Breast epithelium (tissue), 4 donors: ENCODE measurements around the gene CCSAP. TPM values are rescaled to one million over a fixed set of nuclear protein-coding genes. Genes with fewer than 3 reads are reported as not detected.
"Not testable (repeated sequence)": the region's sequence is repeated elsewhere in the genome, so short reads cannot be mapped to it uniquely, and the experiment has no call there.

Experiments
- DNase-seq, 2 donors: peaks; one replicate each; pipeline ENCODE4 v3.0.0-alpha.2; 2019; ENCODE audit warnings: low spot score in 2 of 2
- H3K27ac ChIP-seq, 2 donors: fragments of 200-600 bp; sonication (generic) in 1 of 2; one replicate each; pipeline ENCODE4 v1.5.1; 2016 to 2019; ENCODE audit warnings: mild to moderate bottlenecking in 1 of 2
- H3K27me3 ChIP-seq, 2 donors: fragments of 200-600 bp; sonication (generic) in 1 of 2; one replicate each; pipeline versions ENCODE4 v1.5.1 to v1.6.0; 2017 to 2019; ENCODE audit warnings: control low read depth in 1 of 2, mild to moderate bottlenecking in 1 of 2
- H3K36me3 ChIP-seq: fragments of 200-600 bp; one replicate; pipeline ENCODE4 v1.5.1; 2019
- H3K4me1 ChIP-seq, 2 donors: fragments of 200-600 bp; sonication (generic); one replicate each; pipeline ENCODE4 v1.5.1; 2016 to 2019; ENCODE audit warnings: control low read depth in 1 of 2
- H3K4me3 ChIP-seq, 3 donors: fragments of 200-600 bp; sonication (generic); 1 replicate in 2 of 3; 2 replicates in 1 of 3; pipeline ENCODE4 v1.5.1; 2016 to 2019; ENCODE audit warnings: mild to moderate bottlenecking in 3 of 3, moderate library complexity in 2 of 3
- H3K9me3 ChIP-seq, 2 donors: fragments of 200-600 bp; sonication (generic) in 1 of 2; one replicate each; pipeline ENCODE4 v1.5.1; 2016 to 2019; ENCODE audit warnings: control low read depth in 1 of 2
- POLR2A ChIP-seq: fragments of 450-650 bp; IDR thresholded peaks from one replicate; pipeline ENCODE4 v1.6.1; 2016; ENCODE audit warnings: antibody characterized with exemption, mild to moderate bottlenecking, moderate library complexity
- POLR2AphosphoS5 ChIP-seq, 3 donors: sonication (generic); formaldehyde crosslinking; IDR thresholded peaks; one replicate each; pipeline ENCODE4 v1.6.1; 2017; ENCODE audit warnings: antibody characterized with exemption in 3 of 3
- intact Hi-C: fragments of 100-400 bp; cut with DNase I; formaldehyde crosslinking; loops from one replicate; pipeline ENCODE4 v1.15.1; 2023; ENCODE audit warnings: low total_unique reads
- total RNA-seq, 3 donors: library from RNA; depleted of rRNA; stranded (reverse); fragments of >200 nt; gene quantifications; one replicate each; pipeline ENCODE4 v1.1.0, GENCODE V29; 2016
- TF ChIP-seq, protein P1 (sequence below), 3 donors: fragments of 450-650 bp; IDR thresholded peaks; one replicate each; pipeline ENCODE4 v1.5.1; 2016 to 2017; ENCODE audit warnings: antibody characterized with exemption in 3 of 3, mild to moderate bottlenecking in 3 of 3, moderate library complexity in 3 of 3

The CCSAP gene
- total RNA-seq, 3 donors from 2014 or later, result 6.9 to 13.5 (median 7.8) TPM

DNA sequence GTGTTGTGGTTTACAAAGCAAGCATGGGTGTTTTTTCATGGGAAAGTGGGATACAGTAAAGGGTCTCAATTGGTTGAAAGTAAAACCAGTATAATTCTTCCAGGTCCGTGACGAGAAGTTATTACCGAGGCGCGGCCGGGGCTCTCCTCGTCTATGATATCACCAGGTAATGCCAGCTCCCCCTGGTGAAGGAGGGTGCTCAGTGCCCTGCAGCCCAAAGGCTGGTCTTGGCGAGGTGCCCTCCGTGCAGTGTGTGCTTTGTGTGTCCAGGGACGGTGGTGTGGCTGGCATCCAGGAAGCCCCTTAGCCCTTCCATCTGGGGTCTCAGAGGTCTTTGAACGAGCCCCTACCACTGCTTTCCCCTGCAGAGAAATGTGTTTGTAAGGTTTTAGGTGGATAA is 47.1 kb downstream of the CCSAP start:
- no peaks in the 10 kb centered on the region for H3K9me3 ChIP-seq
- H3K4me3 ChIP-seq, result no peak overlapping the region
- TF ChIP-seq POLR2AphosphoS5 (IDR thresholded peaks at IDR 0.05) (no peak), POLR2A (no peak)
- TF ChIP-seq, protein P1, sequence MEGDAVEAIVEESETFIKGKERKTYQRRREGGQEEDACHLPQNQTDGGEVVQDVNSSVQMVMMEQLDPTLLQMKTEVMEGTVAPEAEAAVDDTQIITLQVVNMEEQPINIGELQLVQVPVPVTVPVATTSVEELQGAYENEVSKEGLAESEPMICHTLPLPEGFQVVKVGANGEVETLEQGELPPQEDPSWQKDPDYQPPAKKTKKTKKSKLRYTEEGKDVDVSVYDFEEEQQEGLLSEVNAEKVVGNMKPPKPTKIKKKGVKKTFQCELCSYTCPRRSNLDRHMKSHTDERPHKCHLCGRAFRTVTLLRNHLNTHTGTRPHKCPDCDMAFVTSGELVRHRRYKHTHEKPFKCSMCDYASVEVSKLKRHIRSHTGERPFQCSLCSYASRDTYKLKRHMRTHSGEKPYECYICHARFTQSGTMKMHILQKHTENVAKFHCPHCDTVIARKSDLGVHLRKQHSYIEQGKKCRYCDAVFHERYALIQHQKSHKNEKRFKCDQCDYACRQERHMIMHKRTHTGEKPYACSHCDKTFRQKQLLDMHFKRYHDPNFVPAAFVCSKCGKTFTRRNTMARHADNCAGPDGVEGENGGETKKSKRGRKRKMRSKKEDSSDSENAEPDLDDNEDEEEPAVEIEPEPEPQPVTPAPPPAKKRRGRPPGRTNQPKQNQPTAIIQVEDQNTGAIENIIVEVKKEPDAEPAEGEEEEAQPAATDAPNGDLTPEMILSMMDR (IDR thresholded peaks at IDR 0.05), result no peak
- H3K27me3 ChIP-seq, result no peaks in the 10 kb centered on the region
- intact Hi-C loops, result no loop called here
- no peak overlapping the region for H3K27ac ChIP-seq
- H3K4me1 ChIP-seq, result no peaks in the 10 kb centered on the region
- H3K36me3 ChIP-seq, result peaks cover 3% of the 10 kb centered on the region
- DNase-seq, result no peak

DNA sequence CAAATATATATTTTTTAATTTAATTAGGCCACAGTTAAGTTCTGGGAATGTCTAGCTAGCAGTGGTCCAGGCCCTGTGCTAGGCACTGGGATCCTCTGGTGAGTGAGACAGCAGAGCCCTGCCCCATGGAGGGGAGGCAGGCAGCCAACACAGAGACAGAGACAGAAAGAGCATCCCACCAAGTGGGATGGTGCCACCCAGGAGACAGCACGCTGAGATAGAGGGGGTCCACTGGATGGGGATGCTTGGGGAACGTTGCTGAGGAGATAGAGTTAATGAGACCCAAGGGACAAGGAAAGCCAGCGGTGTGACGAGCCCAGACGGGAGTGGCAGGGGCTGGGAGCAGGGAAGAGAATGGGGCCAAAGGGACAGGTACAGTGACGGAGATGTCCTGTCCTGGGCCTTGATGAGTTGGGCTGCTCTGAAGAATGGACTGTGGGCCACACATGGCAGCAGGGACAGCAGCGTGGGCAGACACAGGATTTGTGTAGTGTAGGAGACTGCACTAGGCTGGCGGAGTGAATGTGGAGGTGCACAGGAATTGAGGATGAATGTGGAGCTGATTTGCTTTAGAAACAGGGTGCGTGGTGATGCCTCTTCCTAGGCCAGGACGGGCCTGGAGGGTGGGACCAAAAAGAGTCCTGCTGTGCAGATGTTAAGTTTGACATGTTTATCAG is 49.2 kb downstream of the CCSAP start:
- Histone ChIP-seq H3K27me3 (no peaks in the 10 kb centered on the region), H3K9me3 (no peaks in the 10 kb centered on the region), H3K4me3 (no peak overlapping the region), H3K36me3 (peaks cover 3% of the 10 kb centered on the region), H3K4me1 (no peaks in the 10 kb centered on the region), H3K27ac (no peak overlapping the region)
- intact Hi-C loops, result no loop called here
- no peak for DNase-seq
- TF ChIP-seq, protein P1 (IDR thresholded peaks at IDR 0.05), result no peak

DNA sequence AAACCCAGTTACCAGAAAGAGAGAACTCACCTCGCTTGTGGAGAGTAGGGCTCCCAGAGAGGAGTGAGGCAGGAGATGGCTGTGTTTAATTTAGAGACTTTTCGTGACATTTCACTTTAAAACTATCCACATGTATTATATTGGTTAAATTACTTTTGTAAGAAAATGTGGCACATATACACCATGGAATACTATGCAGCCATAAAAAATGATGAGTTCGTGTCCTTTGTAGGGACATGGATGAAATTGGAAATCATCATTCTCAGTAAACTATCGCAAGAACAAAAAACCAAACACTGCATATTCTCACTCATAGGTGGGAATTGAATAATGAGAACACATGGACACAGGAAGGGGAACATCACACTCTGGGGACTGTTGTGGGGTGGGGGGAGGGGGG is 51.2 kb downstream of the CCSAP start:
- H3K9me3 ChIP-seq, H3K36me3 ChIP-seq, H3K4me1 ChIP-seq, H3K27ac ChIP-seq, H3K27me3 ChIP-seq, H3K4me3 ChIP-seq, DNase-seq, intact Hi-C loops: not testable (repeated sequence)

DNA sequence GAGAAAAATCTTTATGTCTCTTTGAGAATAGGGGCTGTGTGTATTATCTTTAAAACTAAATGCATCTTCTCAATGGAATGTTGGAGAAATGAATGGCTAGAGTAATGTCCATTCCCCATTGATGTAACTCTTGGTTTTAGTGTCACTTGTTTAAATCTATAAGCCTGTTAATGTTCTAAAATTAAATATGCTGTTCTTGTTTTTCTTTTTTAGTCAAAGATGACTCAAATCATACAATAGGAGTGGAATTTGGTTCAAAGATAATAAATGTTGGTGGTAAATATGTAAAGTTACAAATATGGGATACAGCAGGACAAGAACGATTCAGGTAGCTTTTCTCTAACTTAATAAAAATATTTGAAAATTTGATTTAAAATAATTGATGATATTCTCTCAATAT is 54.3 kb downstream of the CCSAP start:
- H3K27me3 ChIP-seq, result no peaks in the 10 kb centered on the region
- no peak overlapping the region for H3K4me3 ChIP-seq
- H3K36me3 ChIP-seq, result no peaks in the 10 kb centered on the region
- no peak for DNase-seq
- intact Hi-C loops, result no loop called here
- no peak overlapping the region for H3K27ac ChIP-seq
- TF ChIP-seq, protein P1 (IDR thresholded peaks at IDR 0.05), result no peak
- TF ChIP-seq POLR2A, result no peak
- TF ChIP-seq POLR2AphosphoS5 (IDR thresholded peaks at IDR 0.05), result no peak
- H3K4me1 ChIP-seq, result no peaks in the 10 kb centered on the region
- no peaks in the 10 kb centered on the region for H3K9me3 ChIP-seq

DNA sequence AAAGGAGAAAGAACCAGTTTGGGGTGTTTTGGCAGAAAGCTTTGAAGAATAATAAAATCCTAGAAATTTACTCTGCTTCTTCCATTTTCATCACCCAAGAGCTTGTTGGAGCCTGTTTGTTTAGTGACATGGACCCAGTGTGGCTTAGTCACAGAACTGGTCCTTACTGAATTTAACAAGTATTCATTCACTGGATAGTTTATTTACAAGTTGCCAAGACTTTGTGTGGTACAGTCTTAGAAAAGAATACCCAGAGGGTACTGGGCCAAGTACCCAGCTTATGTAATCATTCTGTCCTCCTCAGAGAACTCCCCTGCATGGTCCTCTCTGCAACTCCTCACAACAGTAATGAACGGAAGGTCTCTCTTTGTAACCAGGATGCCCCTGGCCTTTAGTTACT is 55.6 kb downstream of the CCSAP start:
- Histone ChIP-seq H3K4me1 (peaks cover 0 to 2% of the 10 kb centered on the region in 2 donors), H3K9me3 (no peaks in the 10 kb centered on the region), H3K27me3 (no peaks in the 10 kb centered on the region), H3K36me3 (no peaks in the 10 kb centered on the region), H3K4me3 (no peak overlapping the region), H3K27ac (no peak overlapping the region)
- TF ChIP-seq POLR2AphosphoS5 (IDR thresholded peaks at IDR 0.05) (no peak), POLR2A (no peak)
- TF ChIP-seq, protein P1 (IDR thresholded peaks at IDR 0.05), result no peak
- no peak for DNase-seq
- intact Hi-C loops, result no loop called here
